ENCODE data around the gene VSTM4. TPM values are rescaled to one million over a fixed set of nuclear protein-coding genes. Genes with fewer than 3 reads are reported as not detected.

Gene VSTM4
- total and polyA plus RNA-seq, 2 experiments from 2014 or later: 0.21 to 0.66 TPM

- no peak for TF ChIP-seq REST (IDR thresholded peaks at IDR 0.05; ENCODE audit: unreplicated experiment)
Observed at GRCh38 chr10:48973065-48973464, 142.3 kb downstream of the VSTM4 start (continued).

- H3K9me2 ChIP-seq (ENCODE audit: insufficient read depth): 0 out of 2 replicates have a peak, but pooled peaks cover 3% of the 10 kb centered on the region
- H3K27me3 Mint-ChIP-seq (ENCODE audit: insufficient read depth, low read depth, poor library complexity): peaks cover 8% of the 10 kb centered on the region
- no peak overlapping the region for H3K4me3 ChIP-seq
- no peaks in the 10 kb centered on the region for H3K36me3 ChIP-seq (ENCODE audit: insufficient read depth)
- TF ChIP-seq EZH2phosphoT487 (IDR thresholded peaks at IDR 0.05; ENCODE audit: unreplicated experiment): no peak
- H3K4me3 Mint-ChIP-seq: no peak overlapping the region
- no peaks in the 10 kb centered on the region for H3K9me3 Mint-ChIP-seq
- no peaks in the 10 kb centered on the region for H3K79me2 ChIP-seq (replicated peaks; ENCODE audit: insufficient read depth)
- no peak overlapping the region for H3K4me2 ChIP-seq
- H3K27ac Mint-ChIP-seq: no peak overlapping the region
- ATAC-seq (no peak), DNase-seq (ENCODE audit: low spot score) (no peak)
- no peaks in the 10 kb centered on the region for H3K4me1 Mint-ChIP-seq
- no peak overlapping the region for H3K27ac ChIP-seq (ENCODE audit: low read depth)
- no peaks in the 10 kb centered on the region for H3K27me3 ChIP-seq (ENCODE audit: insufficient read depth)
- no peak overlapping the region for H2AFZ ChIP-seq
- H3K4me1 ChIP-seq (ENCODE audit: insufficient read depth): no peaks in the 10 kb centered on the region
- H4K20me1 ChIP-seq (replicated peaks; ENCODE audit: insufficient read depth): no peaks in the 10 kb centered on the region
- no peaks in the 10 kb centered on the region for H3K36me3 Mint-ChIP-seq (ENCODE audit: low read depth)
- no peaks in the 10 kb centered on the region for H3F3A ChIP-seq (replicated peaks; ENCODE audit: low read depth)
Observed at GRCh38 chr10:48970654-48971053, 144.7 kb downstream of the VSTM4 start.

GRCh38 chr10:48970046-48970445 lies 145.3 kb downstream of the VSTM4 start:
- peaks cover 4% of the 10 kb centered on the region for H3K27me3 Mint-ChIP-seq (ENCODE audit: insufficient read depth, low read depth, poor library complexity)
- no peaks in the 10 kb centered on the region for H3K36me3 Mint-ChIP-seq (ENCODE audit: low read depth)
- H3K27me3 ChIP-seq (ENCODE audit: insufficient read depth): no peaks in the 10 kb centered on the region
- TF ChIP-seq POLR2AphosphoS5 (IDR thresholded peaks at IDR 0.05; ENCODE audit: low read depth): no peak
- TF ChIP-seq ZNF331 (CRISPR knock-in tag; IDR thresholded peaks at IDR 0.05; ENCODE audit: low read depth): no peak
- no peak for TF ChIP-seq STAT1 (IDR thresholded peaks at IDR 0.05; ENCODE audit: unreplicated experiment)
- no peak for TF ChIP-seq EZH2phosphoT487 (IDR thresholded peaks at IDR 0.05; ENCODE audit: unreplicated experiment)
- TF ChIP-seq ZNF114 (CRISPR knock-in tag; IDR thresholded peaks at IDR 0.05): no peak
- no peak for TF ChIP-seq ETS1 (IDR thresholded peaks at IDR 0.05)
- no peak for TF ChIP-seq JUNB (IDR thresholded peaks at IDR 0.05; ENCODE audit: unreplicated experiment)
- no peak for TF ChIP-seq ZNF462 (CRISPR knock-in tag; IDR thresholded peaks at IDR 0.05)
- no peak for TF ChIP-seq CREB1 (CRISPR knock-in tag; IDR thresholded peaks at IDR 0.05; ENCODE audit: low read depth)

More at GRCh38 chr10:48970046-48970445, 145.3 kb downstream of the VSTM4 start:
- H3K4me3 ChIP-seq: no peak overlapping the region
- no peak overlapping the region for H3K27ac ChIP-seq (ENCODE audit: low read depth)
- no peaks in the 10 kb centered on the region for H3K36me3 ChIP-seq (ENCODE audit: insufficient read depth)
- no peaks in the 10 kb centered on the region for H3K9me3 Mint-ChIP-seq
- H2AFZ ChIP-seq: no peak overlapping the region
- no peaks in the 10 kb centered on the region for H3K4me1 Mint-ChIP-seq
- no peak overlapping the region for H3K4me3 Mint-ChIP-seq
- no peaks in the 10 kb centered on the region for H4K20me1 ChIP-seq (replicated peaks; ENCODE audit: insufficient read depth)
- DNase-seq (ENCODE audit: low spot score) (no peak), ATAC-seq (no peak)
- no peak overlapping the region for H3K4me2 ChIP-seq
- H3K4me1 ChIP-seq (ENCODE audit: insufficient read depth): no peaks in the 10 kb centered on the region
- 0 out of 2 replicates have a peak, but pooled peaks cover 3% of the 10 kb centered on the region for H3K9me2 ChIP-seq (ENCODE audit: insufficient read depth)
- no peak overlapping the region for H3K27ac Mint-ChIP-seq
- H3K79me2 ChIP-seq (replicated peaks; ENCODE audit: insufficient read depth): no peaks in the 10 kb centered on the region
- no peaks in the 10 kb centered on the region for H3F3A ChIP-seq (replicated peaks; ENCODE audit: low read depth)

Measured in GM23338 (cell line).